Spleen (tissue), 7 donors: ENCODE results near the gene TBC1D22A.

Experiments used
- CTCF ChIP-seq, 11 experiments: fragments of 200-600 bp in 7 of 11; fragments of 450-650 bp in 4 of 11; sonication (generic) in 4 of 11; IDR thresholded peaks in 8 of 11; conservative IDR thresholded peaks in 3 of 11; 1 replicate in 7 of 11; 2 replicates in 4 of 11; pipeline versions ENCODE4 v1.4.0 to v1.8.0; 2016 to 2021; ENCODE audit warnings: antibody characterized with exemption in 11 of 11, inconsistent platforms in 4 of 11, mild to moderate bottlenecking in 1 of 11
- POLR2A ChIP-seq, 3 donors: fragments of 450-650 bp; IDR thresholded peaks; one replicate each; pipeline ENCODE4 v1.5.1; 2017; ENCODE audit warnings: antibody characterized with exemption in 3 of 3, mild to moderate bottlenecking in 1 of 3
- donor health status: DM: no; HTN: no; CAD: no; lungs with moderate emphysema.
- donor health status: DM: no; HTN: no; CAD: no.
- donor health status: DM: no; HTN: no; CAD: no.

- TF ChIP-seq POLR2A (IDR thresholded peaks at IDR 0.05) = no peak
- TF ChIP-seq CTCF (IDR thresholded peaks at IDR 0.05 in 8 of 11, conservative IDR thresholded peaks at IDR 0.05 in 3 of 11) = no peak
Observed at GRCh38 chr22:46913351-46913750, 150.9 kb downstream of the TBC1D22A start.
